GM10248 (cell line): ENCODE measurements around the gene ZFP57.
"Not testable (repeated sequence)": the region's sequence is repeated elsewhere in the genome, so short reads cannot be mapped to it uniquely, and the experiment has no call there.

Experiments used
- CTCF ChIA-PET: fragments of 300-600 bp; sonication (Branson Sonifier 250); formaldehyde crosslinking; extraction: SDS; loops from one replicate; lab custom pipeline; 2021; ENCODE audit warnings: antibody characterized with exemption; lab: Yijun Ruan, JAX
- POLR2A ChIA-PET: fragments of 350-650 bp; sonication (Branson Sonifier 250); formaldehyde crosslinking; extraction: SDS; loops from one replicate; lab custom pipeline; 2020; ENCODE audit warnings: antibody characterized with exemption; lab: Yijun Ruan, JAX
- DNase-seq: peaks from one replicate; pipeline ENCODE4 v3.0.0; 2012; ENCODE audit errors: extremely low spot score
- CTCF ChIP-seq: IDR thresholded peaks from 2 replicates; pipeline ENCODE4 v1.5.1; 2012; ENCODE audit warnings: mild to moderate bottlenecking, low read depth; ENCODE audit errors: extremely low read depth, missing control alignments, control extremely low read depth

The ZFP57 gene

GRCh38 chr6:29667158-29667557 is 13.8 kb downstream of the ZFP57 start:
- ChIA-PET POLR2A (interaction anchor here (1.5 kb wide), 1 partner anchor 17 kb away, joined by 3 read pairs; no protein-coding TSS in a partner anchor), CTCF (interaction anchor here (1.7 to 10.1 kb wide), 4 partner anchors 9 to 29 kb away, joined by 5 to 192 read pairs (median 10); partner anchors contain the start of gene MOG)
- TF ChIP-seq CTCF: no peak
- no peak for DNase-seq

- ChIA-PET POLR2A (interaction anchor here (1.5 kb wide), 1 partner anchor 17 kb away, joined by 3 read pairs; no protein-coding TSS in a partner anchor), CTCF (interaction anchor here (1.7 to 10.1 kb wide), 4 partner anchors 10 to 30 kb away, joined by 5 to 192 read pairs (median 10); partner anchors contain the start of gene MOG)
- DNase-seq: no peak
- TF ChIP-seq CTCF: no peak
These were observed 14.2 kb downstream of the ZFP57 start for GRCh38 chr6:29666826-29667130.

- TF ChIP-seq CTCF: no peak
- DNase-seq: peak; percentile 43
- ChIA-PET CTCF (interaction anchor here (0.7 to 10.1 kb wide), 5 partner anchors 9 to 348 kb away, joined by 3 to 192 read pairs (median 8); partner anchors contain the start of gene MOG), POLR2A (interaction anchor here (1.5 kb wide), 1 partner anchor 16 kb away, joined by 3 read pairs; no protein-coding TSS in a partner anchor)
These were observed 14.8 kb downstream of the ZFP57 start for GRCh38 chr6:29665942-29666825.

- ChIA-PET CTCF (interaction anchor here (10.1 kb wide), 1 partner anchor 12 kb away, joined by 192 read pairs; no protein-coding TSS in a partner anchor), POLR2A (no interaction called here)
- DNase-seq: no peak
- TF ChIP-seq CTCF: no peak
These were observed 17.5 kb downstream of the ZFP57 start for GRCh38 chr6:29663300-29664042.

- DNase-seq: not testable (repeated sequence)
These were observed 19.3 kb downstream of the ZFP57 start for GRCh38 chr6:29661502-29662141.

GRCh38 chr6:29661071-29661470 is 19.9 kb downstream of the ZFP57 start:
- POLR2A ChIA-PET: no interaction called here
- no peak for DNase-seq
- CTCF ChIA-PET: interaction anchor here (1.4 to 10.1 kb wide), 3 partner anchors 10 to 14 kb away, joined by 3 to 192 read pairs (median 5); no protein-coding TSS in a partner anchor
- TF ChIP-seq CTCF: no peak

More at GRCh38 chr6:29661502-29662141, 19.3 kb downstream of the ZFP57 start:
- POLR2A ChIA-PET: not testable (repeated sequence)
- CTCF ChIA-PET: interaction anchor here (1.4 to 10.1 kb wide), 3 partner anchors 11 to 14 kb away, joined by 3 to 192 read pairs (median 5); no protein-coding TSS in a partner anchor
